B cell (primary cell): ENCODE measurements around the gene AGAP1. TPM values are rescaled to one million over a fixed set of nuclear protein-coding genes. Genes with fewer than 3 reads are reported as not detected.

Experiments used
- ATAC-seq: fragments of 200-7000 bp; cut with Tn5 transposase; one replicate; pipeline ENCODE4 v1.10.0; 2021; ENCODE audit warnings: low read depth, mild to moderate bottlenecking, moderate number of reproducible peaks, moderate library complexity
- CTCF ChIA-PET: fragments of 350-600 bp; sonication (Branson Sonifier 250); formaldehyde crosslinking; loops from one replicate; lab custom pipeline; 2021; ENCODE audit warnings: antibody characterized with exemption, inconsistent platforms; lab: Charles Lee
- POLR2A ChIA-PET: fragments of 350-600 bp; sonication (Branson Sonifier 250); formaldehyde crosslinking; loops from one replicate; lab custom pipeline; 2021; ENCODE audit warnings: antibody characterized with exemption; lab: Charles Lee
- DNase-seq: peaks from one replicate; pipeline ENCODE4 v3.0.0; 2013
- H2AFZ ChIP-seq: 2 replicates; pipeline ENCODE4 v1.6.1; 2012; ENCODE audit warnings: mild to moderate bottlenecking, low read depth, low read length; ENCODE audit not compliant: insufficient read depth, poor library complexity, severe bottlenecking
- H3K27ac ChIP-seq, 2 donors: 1 replicate in 1 of 2; 2 replicates in 1 of 2; pipeline ENCODE4 v1.5.1; 2012 to 2013; ENCODE audit warnings: low read length in 2 of 2, mild to moderate bottlenecking in 2 of 2, moderate library complexity in 1 of 2
- H3K27me3 ChIP-seq, 4 experiments: fragments of 200-600 bp in 1 of 4; sonication (generic) in 1 of 4; replicated peaks in 1 of 4; 1 replicate in 2 of 4; 2 replicates in 2 of 4; pipeline versions ENCODE4 v1.6.1 to v1.7.0; 2013 to 2016; ENCODE audit warnings: low read length in 3 of 4, mild to moderate bottlenecking in 2 of 4, mixed read lengths in 1 of 4, moderate library complexity in 1 of 4; ENCODE audit not compliant: insufficient read depth in 4 of 4, control insufficient read depth in 3 of 4; ENCODE audit errors: control extremely low read depth in 1 of 4
- H3K36me3 ChIP-seq, 2 experiments: replicated peaks in 1 of 2; 1 replicate in 1 of 2; 2 replicates in 1 of 2; pipeline versions ENCODE4 v1.6.1 to v1.7.1; 2013; ENCODE audit warnings: low read length in 1 of 2; ENCODE audit not compliant: insufficient read depth in 2 of 2, control insufficient read depth in 1 of 2; ENCODE audit errors: control extremely low read depth in 1 of 2, extremely low read depth in 1 of 2
- H3K4me1 ChIP-seq, 2 donors: fragments of 200-600 bp in 1 of 2; sonication (generic) in 1 of 2; 1 replicate in 1 of 2; 2 replicates in 1 of 2; pipeline versions ENCODE4 v1.5.1 to v1.6.1; 2013 to 2017; ENCODE audit warnings: low read length in 2 of 2; ENCODE audit not compliant: control insufficient read depth in 2 of 2, insufficient read depth in 2 of 2
- H3K4me2 ChIP-seq: replicated peaks from 2 replicates; pipeline ENCODE3; 2012; ENCODE audit warnings: mild to moderate bottlenecking, low read depth, low read length; ENCODE audit not compliant: poor library complexity, severe bottlenecking
- H3K4me3 ChIP-seq, 5 experiments: fragments of 200-600 bp in 1 of 5; sonication (generic) in 1 of 5; 1 replicate in 3 of 5; 2 replicates in 2 of 5; pipeline versions ENCODE4 v1.5.1 to v1.7.0; 2011 to 2016; ENCODE audit warnings: low read length in 4 of 5, mild to moderate bottlenecking in 4 of 5, low read depth in 2 of 5, control low read depth in 1 of 5, moderate library complexity in 1 of 5; ENCODE audit not compliant: insufficient read depth in 1 of 5; ENCODE audit errors: control extremely low read depth in 1 of 5, extremely low read depth in 1 of 5
- H3K79me2 ChIP-seq: fragments of 200-600 bp; sonication (generic); one replicate; pipeline ENCODE4 v1.6.0; 2016; ENCODE audit warnings: low read length; ENCODE audit not compliant: control insufficient read depth, insufficient read depth
- H3K9ac ChIP-seq: fragments of 200-600 bp; sonication (generic); 2 replicates; pipeline ENCODE4 v1.6.1; 2017; ENCODE audit warnings: mild to moderate bottlenecking, low read length, moderate library complexity
- H3K9me3 ChIP-seq, 3 donors: one replicate each; pipeline versions ENCODE4 v1.6.1 to v1.7.1; 2013; ENCODE audit warnings: low read length in 2 of 3; ENCODE audit not compliant: control insufficient read depth in 2 of 3, insufficient read depth in 1 of 3; ENCODE audit errors: control extremely low read depth in 1 of 3
- H4K20me1 ChIP-seq: 2 replicates; pipeline ENCODE4 v1.6.0; 2012; ENCODE audit warnings: mild to moderate bottlenecking, low read length; ENCODE audit not compliant: insufficient read depth, control insufficient read depth, poor library complexity, severe bottlenecking
- H3K27ac Mint-ChIP-seq: one replicate; pipeline ENCODE4 v1.8.0; 2021; ENCODE audit warnings: mixed read lengths
- H3K27me3 Mint-ChIP-seq: one replicate; pipeline ENCODE4 v1.8.0; 2021; ENCODE audit warnings: mixed read lengths
- H3K4me1 Mint-ChIP-seq: one replicate; pipeline ENCODE4 v1.8.0; 2021; ENCODE audit warnings: mixed read lengths
- H3K4me3 Mint-ChIP-seq: one replicate; pipeline ENCODE4 v1.8.0; 2021; ENCODE audit warnings: mixed read lengths
- H3K9me3 Mint-ChIP-seq: one replicate; pipeline ENCODE4 v1.8.0; 2022; ENCODE audit warnings: mixed read lengths; ENCODE audit not compliant: insufficient read depth
- CTCF ChIP-seq: fragments of 200-600 bp; IDR thresholded peaks from one replicate; pipeline ENCODE4 v1.8.0; 2022; ENCODE audit warnings: antibody characterized with exemption, mild to moderate bottlenecking
- EZH2 ChIP-seq: IDR thresholded peaks from 2 replicates; pipeline ENCODE4 v1.6.1; 2012; ENCODE audit warnings: borderline replicate concordance, low read depth, mild to moderate bottlenecking, moderate library complexity, low read length; ENCODE audit not compliant: insufficient read depth, poor library complexity, severe bottlenecking
- WGBS: methylation state at CpG from one replicate; pipeline ENCODE4 v1.1.5; 2013; ENCODE audit warnings: missing lambda C conversion rate; ENCODE audit not compliant: insufficient coverage; 5-methylcytosine and 5-hydroxymethylcytosine counted together
- intact Hi-C: fragments of 100-400 bp; cut with micrococcal nuclease; formaldehyde crosslinking; loops from one replicate; pipeline ENCODE4 v1.10.0; 2022
- polyA plus RNA-seq: library from polyadenylated mRNA; depleted of rRNA; stranded (reverse); fragments of >200 nt; gene quantifications from 2 replicates; pipeline ENCODE4 v1.2.3, GENCODE V29; 2012
- total RNA-seq, 2 donors: library from RNA; stranded (reverse); fragments of 120-200 nt in 1 of 2; gene quantifications; 1 replicate in 1 of 2; 2 replicates in 1 of 2; pipeline versions ENCODE4 v1.2.3 to v1.2.4, GENCODE V29; 2013 to 2022

AGAP1 gene
- total and polyA plus RNA-seq, 2 donors (not counting 1 experiment from before 2014, with no cell fraction given): 0.01 TPM; not detected in 1

GRCh38 chr2:235988271-235989015 is 494.6 kb downstream of the AGAP1 start:
- Histone ChIP-seq H3K9me3 (peaks cover 0 to 20% (median 0%) of the 10 kb centered on the region in 3 donors), H3K9ac (no peak overlapping the region), H3K4me1 (no peaks in the 10 kb centered on the region), H3K36me3 (no peaks in the 10 kb centered on the region), H3K27me3 (peaks cover 0 to 4% (median 0%) of the 10 kb centered on the region in 4 experiments), H3K4me3 (no peak overlapping the region), H2AFZ (no peak overlapping the region), H3K27ac (no peak overlapping the region), H4K20me1 (no peaks in the 10 kb centered on the region), H3K79me2 (no peaks in the 10 kb centered on the region), H3K4me2 (no peak overlapping the region)
- ChIA-PET CTCF (no interaction called here), POLR2A (no interaction called here)
- WGBS: 99% methylated on average over 14 of the region's 21 CpGs
- H3K9me3 Mint-ChIP-seq: peaks cover 2% of the 10 kb centered on the region
- no peaks in the 10 kb centered on the region for H3K4me1 Mint-ChIP-seq
- DNase-seq (no peak), ATAC-seq (no peak)
- no peak overlapping the region for H3K27ac Mint-ChIP-seq
- TF ChIP-seq EZH2 (no peak), CTCF (no peak)
- intact Hi-C loops: no loop called here
- peaks cover 2% of the 10 kb centered on the region for H3K27me3 Mint-ChIP-seq
- no peak overlapping the region for H3K4me3 Mint-ChIP-seq

GRCh38 chr2:235989591-235989990 is 495.7 kb downstream of the AGAP1 start:
- no peaks in the 10 kb centered on the region for H4K20me1 ChIP-seq
- Mint-ChIP-seq H3K27me3 (peaks cover 2% of the 10 kb centered on the region), H3K4me3 (no peak overlapping the region), H3K9me3 (peaks cover 2% of the 10 kb centered on the region), H3K4me1 (no peaks in the 10 kb centered on the region), H3K27ac (no peak overlapping the region)
- no peak for DNase-seq
- intact Hi-C loops: no loop called here
- ChIA-PET POLR2A (no interaction called here), CTCF (no interaction called here)
- 95% methylated on average over 9 of the region's 10 CpGs for WGBS
- no peak overlapping the region for H2AFZ ChIP-seq
- no peaks in the 10 kb centered on the region for H3K36me3 ChIP-seq
- H3K9ac ChIP-seq: no peak overlapping the region
- H3K27me3 ChIP-seq: peaks cover 0 to 4% (median 0%) of the 10 kb centered on the region in 4 experiments
- H3K27ac ChIP-seq: no peak overlapping the region
- no peak for TF ChIP-seq EZH2
- TF ChIP-seq CTCF: no peak
- peaks cover 0 to 20% (median 0%) of the 10 kb centered on the region in 3 donors for H3K9me3 ChIP-seq
- H3K4me2 ChIP-seq: no peak overlapping the region
- no peak for ATAC-seq
- no peaks in the 10 kb centered on the region for H3K4me1 ChIP-seq
- no peak overlapping the region for H3K4me3 ChIP-seq
- H3K79me2 ChIP-seq: no peaks in the 10 kb centered on the region
